ENCODE results near the gene STAP1.

Gene STAP1

GRCh38 chr4:67555447-67555846 is 3.1 kb upstream of the STAP1 start:
- no peak for DNase-seq (ENCODE audit: low read depth)

- DNase-seq (ENCODE audit: low read depth): no peak
Observed at GRCh38 chr4:67556436-67556835, 2.1 kb upstream of the STAP1 start.

- no peak for DNase-seq (ENCODE audit: low read depth)
Observed at GRCh38 chr4:67565284-67565683, 6.8 kb downstream of the STAP1 start.

GRCh38 chr4:67566335-67566734 is 7.8 kb downstream of the STAP1 start:
- no peak for DNase-seq (ENCODE audit: low read depth)

GRCh38 chr4:67568820-67569219 is 10.3 kb downstream of the STAP1 start:
- DNase-seq (ENCODE audit: low read depth): peak; percentile 37

GRCh38 chr4:67570537-67570936 is 12.0 kb downstream of the STAP1 start:
- DNase-seq (ENCODE audit: low read depth): no peak

- no peak for DNase-seq (ENCODE audit: low read depth)
Observed at GRCh38 chr4:67571975-67572374, 13.4 kb downstream of the STAP1 start.

GRCh38 chr4:67573193-67573592 is 14.7 kb downstream of the STAP1 start:
- DNase-seq (ENCODE audit: low read depth): peak; percentile 3

GRCh38 chr4:67575232-67576058 is 16.9 kb downstream of the STAP1 start:
- no peak for DNase-seq (ENCODE audit: low read depth)

GRCh38 chr4:67576059-67576466 is 17.5 kb downstream of the STAP1 start:
- no peak for DNase-seq (ENCODE audit: low read depth)

- no peak for DNase-seq (ENCODE audit: low read depth)
Observed at GRCh38 chr4:67576538-67576937, 18.0 kb downstream of the STAP1 start.

GRCh38 chr4:67580577-67580976 is 22.1 kb downstream of the STAP1 start:
- DNase-seq (ENCODE audit: low read depth): no peak

GRCh38 chr4:67581208-67581857 is 22.8 kb downstream of the STAP1 start:
- DNase-seq (ENCODE audit: low read depth): no peak

GRCh38 chr4:67581913-67582312 is 23.4 kb downstream of the STAP1 start:
- no peak for DNase-seq (ENCODE audit: low read depth)

- DNase-seq (ENCODE audit: low read depth): no peak
Observed at GRCh38 chr4:67584496-67584895, 26.0 kb downstream of the STAP1 start.

GRCh38 chr4:67587156-67587555 is 28.6 kb downstream of the STAP1 start:
- no peak for DNase-seq (ENCODE audit: low read depth)

GRCh38 chr4:67593741-67594175 is 35.2 kb downstream of the STAP1 start:
- no peak for DNase-seq (ENCODE audit: low read depth)

GRCh38 chr4:67603310-67604028 is 44.9 kb downstream of the STAP1 start:
- DNase-seq (ENCODE audit: low read depth): no peak

- no peak for DNase-seq (ENCODE audit: low read depth)
Observed at GRCh38 chr4:67604029-67604381, 45.5 kb downstream of the STAP1 start.

GRCh38 chr4:67604749-67605148 is 46.2 kb downstream of the STAP1 start:
- DNase-seq (ENCODE audit: low read depth): no peak

GRCh38 chr4:67608027-67608426 is 49.5 kb downstream of the STAP1 start:
- no peak for DNase-seq (ENCODE audit: low read depth)

- DNase-seq (ENCODE audit: low read depth): no peak
Observed at GRCh38 chr4:67614186-67614585, 55.7 kb downstream of the STAP1 start.

- DNase-seq (ENCODE audit: low read depth): no peak
Observed at GRCh38 chr4:67615119-67615518, 56.6 kb downstream of the STAP1 start.
